Measurements from ENCODE around the gene SHB. TPM values are rescaled to one million over a fixed set of nuclear protein-coding genes. Genes with fewer than 3 reads are reported as not detected.

The SHB gene
- total RNA-seq, 6 donors from 2014 or later = 29.3 to 51.2 (median 33.3) TPM

DNA sequence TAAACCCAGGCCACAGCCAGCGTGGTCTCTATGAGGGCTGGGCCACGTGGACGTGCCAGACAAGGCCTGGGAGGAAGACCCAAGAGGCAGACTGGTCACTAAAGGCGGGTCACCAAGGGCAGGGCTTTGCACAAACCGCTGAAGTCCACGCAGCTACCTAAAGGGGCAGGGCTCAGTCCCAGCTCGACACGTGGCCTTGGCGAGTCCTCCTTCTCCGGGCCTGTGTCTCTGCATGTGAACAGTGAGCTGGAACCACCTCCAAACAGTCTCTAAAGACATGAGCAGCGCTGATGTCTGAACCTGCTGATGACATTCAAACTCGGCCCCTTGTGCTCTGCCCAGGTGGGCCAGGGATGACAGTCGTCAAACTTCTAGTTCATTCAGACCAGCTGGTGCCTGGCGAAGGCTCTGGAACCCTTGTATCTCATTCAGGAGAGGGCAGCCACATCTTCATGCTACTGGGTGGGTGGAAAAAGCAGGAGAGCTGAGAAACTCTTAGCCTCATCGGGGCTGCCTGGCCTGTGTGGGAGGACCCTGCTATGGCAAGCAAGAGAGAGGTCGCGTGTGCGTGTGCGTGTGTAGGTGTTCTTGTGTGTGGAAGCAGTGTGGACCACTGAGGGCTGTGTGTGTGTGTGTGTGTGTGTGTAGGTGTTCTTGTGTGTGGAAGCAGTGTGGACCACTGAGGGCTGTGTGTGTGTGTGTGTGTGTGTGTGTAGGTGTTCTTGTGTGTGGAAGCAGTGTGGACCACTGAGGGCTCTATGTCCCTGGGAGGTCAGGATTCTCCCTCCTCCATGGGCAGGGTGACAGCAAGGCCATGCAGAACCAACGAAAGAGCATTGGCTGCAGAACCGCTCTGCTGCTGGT, 151.0 kb downstream of the SHB start:
- no peak for ATAC-seq (ENCODE audit: low FRiP score in 2 of 2)
- peaks cover 25 to 55% (median 45%) of the 10 kb centered on the region in 4 donors for H3K4me1 ChIP-seq
- H3K27ac ChIP-seq = peak overlapping the region; percentile 27 to 83 (median 68)

DNA sequence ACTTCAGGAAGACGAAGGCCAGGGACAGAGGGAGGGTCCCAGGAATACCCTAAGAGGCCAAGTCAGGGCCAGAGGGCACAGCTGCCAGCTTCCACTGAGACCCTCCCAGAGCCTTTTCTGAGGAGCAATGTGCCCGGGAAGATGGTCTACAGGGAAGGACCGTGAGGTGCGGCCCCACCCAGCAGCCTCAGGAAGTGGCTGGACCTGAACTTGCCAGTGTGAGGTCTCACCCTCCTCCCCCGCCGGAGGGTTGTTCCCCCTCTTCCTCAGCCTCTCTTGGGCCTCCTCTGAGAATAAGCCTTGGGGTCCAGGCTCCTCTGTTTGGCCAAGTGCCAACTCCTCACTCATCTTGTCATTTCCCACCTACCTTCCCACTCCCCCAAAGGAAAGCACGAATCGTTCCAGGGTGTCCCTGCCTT, 151.7 kb downstream of the SHB start:
- peaks cover 25 to 53% (median 42%) of the 10 kb centered on the region in 4 donors for H3K4me1 ChIP-seq
- H3K9me3 ChIP-seq = no peaks in the 10 kb centered on the region
- DNase-seq (no peak), ATAC-seq (ENCODE audit: low FRiP score in 2 of 2) (no peak)
- H3K27me3 ChIP-seq = no peaks in the 10 kb centered on the region
- peak overlapping the region; percentile 27 to 83 (median 68) for H3K27ac ChIP-seq
- TF ChIP-seq, protein P1, sequence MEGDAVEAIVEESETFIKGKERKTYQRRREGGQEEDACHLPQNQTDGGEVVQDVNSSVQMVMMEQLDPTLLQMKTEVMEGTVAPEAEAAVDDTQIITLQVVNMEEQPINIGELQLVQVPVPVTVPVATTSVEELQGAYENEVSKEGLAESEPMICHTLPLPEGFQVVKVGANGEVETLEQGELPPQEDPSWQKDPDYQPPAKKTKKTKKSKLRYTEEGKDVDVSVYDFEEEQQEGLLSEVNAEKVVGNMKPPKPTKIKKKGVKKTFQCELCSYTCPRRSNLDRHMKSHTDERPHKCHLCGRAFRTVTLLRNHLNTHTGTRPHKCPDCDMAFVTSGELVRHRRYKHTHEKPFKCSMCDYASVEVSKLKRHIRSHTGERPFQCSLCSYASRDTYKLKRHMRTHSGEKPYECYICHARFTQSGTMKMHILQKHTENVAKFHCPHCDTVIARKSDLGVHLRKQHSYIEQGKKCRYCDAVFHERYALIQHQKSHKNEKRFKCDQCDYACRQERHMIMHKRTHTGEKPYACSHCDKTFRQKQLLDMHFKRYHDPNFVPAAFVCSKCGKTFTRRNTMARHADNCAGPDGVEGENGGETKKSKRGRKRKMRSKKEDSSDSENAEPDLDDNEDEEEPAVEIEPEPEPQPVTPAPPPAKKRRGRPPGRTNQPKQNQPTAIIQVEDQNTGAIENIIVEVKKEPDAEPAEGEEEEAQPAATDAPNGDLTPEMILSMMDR (IDR thresholded peaks at IDR 0.05) = no peak
- TF ChIP-seq EP300 (IDR thresholded peaks at IDR 0.05) (no peak), POLR2AphosphoS5 (IDR thresholded peaks at IDR 0.05) (no peak), POLR2A (IDR thresholded peaks at IDR 0.05) (no peak)
- 37 to 56% methylated on average over 8 of the region's 8 CpGs for WGBS, 2 donors
- H3K36me3 ChIP-seq = peaks cover 0 to 8% (median 2%) of the 10 kb centered on the region in 4 donors
- H3K4me3 ChIP-seq = no peak overlapping the region

More for the DNA sequence above, 151.0 kb downstream of the SHB start:
- peaks cover 0 to 8% (median 2%) of the 10 kb centered on the region in 4 donors for H3K36me3 ChIP-seq
- H3K9me3 ChIP-seq = no peaks in the 10 kb centered on the region
- 84 to 85% methylated on average over 10 to 21 of the region's 21 CpGs for WGBS, 2 donors
- H3K4me3 ChIP-seq = no peak overlapping the region
- no peaks in the 10 kb centered on the region for H3K27me3 ChIP-seq
- TF ChIP-seq POLR2A (IDR thresholded peaks at IDR 0.05) (no peak), POLR2AphosphoS5 (IDR thresholded peaks at IDR 0.05) (no peak), EP300 (IDR thresholded peaks at IDR 0.05) (no peak)
- TF ChIP-seq, protein P1 (IDR thresholded peaks at IDR 0.05) = no peak
- no peak for DNase-seq

DNA sequence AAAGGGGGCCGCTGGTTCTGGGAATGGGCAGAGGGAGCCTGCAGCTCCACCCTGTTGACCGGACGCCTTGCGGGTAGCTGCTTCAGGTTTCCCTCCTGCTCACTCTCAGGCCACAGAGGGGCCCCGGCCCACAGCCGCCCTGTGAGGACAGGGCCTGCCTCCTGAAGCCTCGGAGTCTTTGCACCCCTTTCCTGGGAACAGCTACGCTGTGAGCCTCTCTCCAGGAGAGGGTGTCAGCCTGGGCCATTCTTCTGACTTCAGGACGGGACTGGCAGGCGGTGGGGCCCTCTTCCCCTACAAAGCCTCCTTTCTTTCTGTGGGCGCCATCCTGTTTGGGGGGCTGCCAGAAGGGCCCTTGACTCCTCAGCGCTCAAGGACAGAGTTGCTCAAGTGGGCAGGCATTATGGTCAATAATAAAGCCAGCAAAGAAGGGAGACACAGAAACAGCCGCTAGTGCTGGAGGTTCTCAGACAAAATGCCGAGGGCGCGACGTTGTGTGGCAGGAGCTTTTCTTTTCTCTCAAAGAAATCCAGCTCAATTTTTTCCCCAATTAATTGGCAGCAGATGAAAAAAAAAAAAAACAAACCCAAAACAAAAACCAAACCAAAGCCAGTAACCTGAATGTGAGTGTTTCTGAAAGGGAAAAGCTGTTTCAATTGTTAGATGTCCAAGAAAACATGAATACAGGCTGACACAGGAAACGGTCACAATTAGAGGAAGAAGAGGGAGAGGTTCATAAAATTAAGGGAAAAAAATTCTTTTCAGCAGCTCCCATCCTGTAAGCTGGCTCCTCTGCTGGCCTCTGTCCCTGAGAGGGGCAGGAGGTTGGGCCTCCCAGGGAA, 152.3 kb downstream of the SHB start:
- WGBS, 2 donors = 41 to 67% methylated on average over 7 to 18 of the region's 18 CpGs
- ATAC-seq (ENCODE audit: low FRiP score in 2 of 2) = no peak
- Histone ChIP-seq H3K4me1 (peaks cover 21 to 48% (median 37%) of the 10 kb centered on the region in 4 donors), H3K27me3 (no peaks in the 10 kb centered on the region), H3K9me3 (no peaks in the 10 kb centered on the region), H3K4me3 (no peak overlapping the region), H3K36me3 (peaks cover 0 to 8% (median 2%) of the 10 kb centered on the region in 4 donors), H3K27ac (peak overlapping the region; percentile 35 to 83 (median 72))
- no peak for TF ChIP-seq POLR2AphosphoS5 (IDR thresholded peaks at IDR 0.05)
- TF ChIP-seq EP300 (IDR thresholded peaks at IDR 0.05) = no peak
- TF ChIP-seq, protein P1 (IDR thresholded peaks at IDR 0.05) = no peak
- no peak for TF ChIP-seq POLR2A (IDR thresholded peaks at IDR 0.05)
- DNase-seq = no peak

DNA sequence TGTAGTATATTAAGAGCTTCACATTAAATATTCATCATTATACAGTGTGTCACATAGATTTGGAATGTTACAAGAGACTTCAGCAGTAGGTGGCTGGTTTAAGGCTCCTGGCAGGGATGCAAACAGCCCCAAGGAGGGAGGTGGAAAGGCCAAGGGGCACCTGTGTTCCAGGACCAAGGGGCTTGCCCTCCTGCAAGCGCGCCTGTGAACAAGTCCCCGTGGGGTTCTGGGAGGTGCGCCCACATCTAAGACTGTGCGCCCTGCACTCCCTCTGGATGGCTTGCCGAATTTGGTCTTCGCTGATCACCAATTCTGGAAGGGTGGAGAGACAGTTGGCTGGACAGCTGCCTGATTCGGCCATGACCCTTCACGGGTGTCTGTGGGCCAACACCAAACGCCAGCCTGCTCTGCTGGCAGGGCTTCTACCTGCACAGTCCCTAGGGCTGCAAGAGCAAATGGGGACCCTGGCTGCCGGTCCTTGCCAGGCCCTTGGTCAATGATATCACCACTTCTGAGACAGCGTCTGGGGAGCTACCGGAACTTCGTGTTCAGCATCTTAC, 153.0 kb downstream of the SHB start:
- TF ChIP-seq, protein P1 (IDR thresholded peaks at IDR 0.05) = no peak
- no peak for TF ChIP-seq POLR2A (IDR thresholded peaks at IDR 0.05)
- no peak for TF ChIP-seq POLR2AphosphoS5 (IDR thresholded peaks at IDR 0.05)
- no peak for TF ChIP-seq EP300 (IDR thresholded peaks at IDR 0.05)
- H3K36me3 ChIP-seq = peaks cover 0 to 8% (median 2%) of the 10 kb centered on the region in 4 donors
- ATAC-seq (ENCODE audit: low FRiP score in 2 of 2) (no peak), DNase-seq (no peak)
- peaks cover 21 to 42% (median 31%) of the 10 kb centered on the region in 4 donors for H3K4me1 ChIP-seq
- WGBS, 2 donors = 85 to 95% methylated on average over 3 to 14 of the region's 14 CpGs
- H3K9me3 ChIP-seq = no peaks in the 10 kb centered on the region
- no peaks in the 10 kb centered on the region for H3K27me3 ChIP-seq
- H3K4me3 ChIP-seq = no peak overlapping the region
- H3K27ac ChIP-seq = peak overlapping the region; percentile 35 to 83 (median 72)
